ENCODE results near the gene ACOT8. TPM values are rescaled to one million over a fixed set of nuclear protein-coding genes. Genes with fewer than 3 reads are reported as not detected.
"Not testable (repeated sequence)": the region's sequence is repeated elsewhere in the genome, so short reads cannot be mapped to it uniquely, and the experiment has no call there.

The ACOT8 gene
- total RNA-seq (10 to 100 TPM; 21.1 to 31.5 (median 30.2) TPM), polyA plus RNA-seq (47.9 TPM)
- long read RNA-seq, donor 1, transcript ACOT8-201 (6 exons, 1,168 nt): major isoform, 35 of 53 reads
- long read RNA-seq, donor 1, partial matches to known transcripts: 2 of 53 reads
- long read RNA-seq, donor 1, other reads (novel, unspliced or antisense): 12 of 53 reads
- long read RNA-seq, donor 2, transcript ACOT8-201 (6 exons, 1,168 nt): major isoform, 36 of 44 reads
- long read RNA-seq, donor 2, partial matches to known transcripts: 3 of 44 reads
- long read RNA-seq, donor 2, other reads (novel, unspliced or antisense): 4 of 44 reads
- long read RNA-seq, donor 3, transcript ACOT8-201 (6 exons, 1,168 nt): major isoform, 43 of 66 reads
- long read RNA-seq, donor 3, transcript ACOT8-207 (4 exons, 1,268 nt): minor isoform, 6 of 66 reads
- long read RNA-seq, donor 3, partial matches to known transcripts: 4 of 66 reads
- long read RNA-seq, donor 3, other reads (novel, unspliced or antisense): 10 of 66 reads
- long read RNA-seq, donor 4, transcript ACOT8-201 (6 exons, 1,168 nt): major isoform, 23 of 35 reads
- long read RNA-seq, donor 4, partial matches to known transcripts: 5 of 35 reads
- long read RNA-seq, donor 4, other reads (novel, unspliced or antisense): 4 of 35 reads

GRCh38 chr20:45857114-45857881 lies at the start of gene ACOT8, which contains the start of gene ZSWIM3:
TSS of gene ACOT8 (minus strand) at chr20:45857392. CDS start at chr20:45857315, 77 bp downstream.
TSS of gene ZSWIM3 (plus strand) at chr20:45857614. CDS start at chr20:45857826, 212 bp downstream.
- Histone ChIP-seq H3K27ac (ENCODE audit: low read length) (peak within 1 kb of the TSS; percentile 93), H3K27me3 (ENCODE audit: control insufficient read depth, insufficient read depth) (no peaks in the 10 kb centered on the region), H3K9me3 (ENCODE audit: control insufficient read depth, low read length) (no peaks in the 10 kb centered on the region), H3K4me1 (ENCODE audit: control insufficient read depth, insufficient read depth, low read length) (peaks cover 11% of the 10 kb centered on the region), H3K4me3 (ENCODE audit: low read length) (peak within 1 kb of the TSS; percentile 90)
- DNase-seq: peak; percentile 92 to 96 (median 96)
- peak; percentile 99 for ATAC-seq
- intact Hi-C loops (cut with DNase I): no loop called here
- under 1% methylated on average over 36 of the region's 36 CpGs for WGBS

GRCh38 chr20:45905505-45906079 lies 48.4 kb upstream of the ACOT8 start:
- intact Hi-C loops (cut with DNase I): no loop called here
- ATAC-seq: no peak
- Histone ChIP-seq H3K4me3 (ENCODE audit: low read length) (no peak overlapping the region), H3K9me3 (ENCODE audit: control insufficient read depth, low read length) (no peaks in the 10 kb centered on the region), H3K4me1 (ENCODE audit: control insufficient read depth, insufficient read depth, low read length) (no peaks in the 10 kb centered on the region), H3K27ac (ENCODE audit: low read length) (no peak overlapping the region), H3K27me3 (ENCODE audit: control insufficient read depth, insufficient read depth) (no peaks in the 10 kb centered on the region)
- peak in 1 of 3 donors; percentile 4 for DNase-seq
- WGBS: 87% methylated on average over 8 of the region's 8 CpGs

GRCh38 chr20:45904583-45905504 lies 47.7 kb upstream of the ACOT8 start:
- WGBS: 83% methylated on average over 16 of the region's 16 CpGs
- ATAC-seq: no peak
- DNase-seq: peak in 1 of 3 donors; percentile 22
- no peaks in the 10 kb centered on the region for H3K9me3 ChIP-seq (ENCODE audit: control insufficient read depth, low read length)
- no peaks in the 10 kb centered on the region for H3K27me3 ChIP-seq (ENCODE audit: control insufficient read depth, insufficient read depth)
- H3K27ac ChIP-seq (ENCODE audit: low read length): no peak overlapping the region
- intact Hi-C loops (cut with DNase I): no loop called here
- H3K4me1 ChIP-seq (ENCODE audit: control insufficient read depth, insufficient read depth, low read length): no peaks in the 10 kb centered on the region
- no peak overlapping the region for H3K4me3 ChIP-seq (ENCODE audit: low read length)

GRCh38 chr20:45902199-45902701 lies 45.1 kb upstream of the ACOT8 start:
- WGBS: 92% methylated on average over 14 of the region's 14 CpGs
- ATAC-seq: no peak
- no peaks in the 10 kb centered on the region for H3K4me1 ChIP-seq (ENCODE audit: control insufficient read depth, insufficient read depth, low read length)
- no peak overlapping the region for H3K4me3 ChIP-seq (ENCODE audit: low read length)
- intact Hi-C loops (cut with DNase I): no loop called here
- no peak overlapping the region for H3K27ac ChIP-seq (ENCODE audit: low read length)
- H3K9me3 ChIP-seq (ENCODE audit: control insufficient read depth, low read length): no peaks in the 10 kb centered on the region
- peak in 1 of 3 donors; percentile 35 for DNase-seq
- H3K27me3 ChIP-seq (ENCODE audit: control insufficient read depth, insufficient read depth): no peaks in the 10 kb centered on the region

GRCh38 chr20:45901332-45901731 lies 44.1 kb upstream of the ACOT8 start:
- H3K27me3 ChIP-seq (ENCODE audit: control insufficient read depth, insufficient read depth); H3K4me1 ChIP-seq (ENCODE audit: control insufficient read depth, insufficient read depth, low read length); H3K27ac ChIP-seq (ENCODE audit: low read length); intact Hi-C loops (cut with DNase I); H3K4me3 ChIP-seq (ENCODE audit: low read length); H3K9me3 ChIP-seq (ENCODE audit: control insufficient read depth, low read length); ATAC-seq; DNase-seq: not testable (repeated sequence)
- WGBS: 97% methylated on average over 6 of the region's 6 CpGs

GRCh38 chr20:45899046-45899835 lies 42.0 kb upstream of the ACOT8 start:
- WGBS: 88% methylated on average over 13 of the region's 13 CpGs
- DNase-seq (peak in 1 of 3 donors; percentile 57), ATAC-seq (no peak)
- H3K4me1 ChIP-seq (ENCODE audit: control insufficient read depth, insufficient read depth, low read length): no peaks in the 10 kb centered on the region
- intact Hi-C loops (cut with DNase I): loop anchor here in 2 of 4 donors (10.0 kb wide), 2 partner anchors 56 to 66 kb away; no protein-coding TSS in a partner anchor
- H3K27me3 ChIP-seq (ENCODE audit: control insufficient read depth, insufficient read depth): no peaks in the 10 kb centered on the region
- H3K9me3 ChIP-seq (ENCODE audit: control insufficient read depth, low read length): no peaks in the 10 kb centered on the region
- H3K27ac ChIP-seq (ENCODE audit: low read length): no peak overlapping the region
- no peak overlapping the region for H3K4me3 ChIP-seq (ENCODE audit: low read length)

- no peak overlapping the region for H3K27ac ChIP-seq (ENCODE audit: low read length)
- ATAC-seq (no peak), DNase-seq (peak in 1 of 3 donors; percentile 36)
- no peak overlapping the region for H3K4me3 ChIP-seq (ENCODE audit: low read length)
- WGBS: 88% methylated on average over 12 of the region's 12 CpGs
- no peaks in the 10 kb centered on the region for H3K9me3 ChIP-seq (ENCODE audit: control insufficient read depth, low read length)
- intact Hi-C loops (cut with DNase I): loop anchor here in 2 of 4 donors (10.0 kb wide), 2 partner anchors 57 to 67 kb away; no protein-coding TSS in a partner anchor
- H3K27me3 ChIP-seq (ENCODE audit: control insufficient read depth, insufficient read depth): no peaks in the 10 kb centered on the region
- H3K4me1 ChIP-seq (ENCODE audit: control insufficient read depth, insufficient read depth, low read length): no peaks in the 10 kb centered on the region
These were observed 41.1 kb upstream of the ACOT8 start for GRCh38 chr20:45898285-45898684.

GRCh38 chr20:45897692-45898091 lies 40.5 kb upstream of the ACOT8 start:
- intact Hi-C loops (cut with DNase I): loop anchor here in 2 of 4 donors (10.0 kb wide), 2 partner anchors 57 to 67 kb away; no protein-coding TSS in a partner anchor
- no peaks in the 10 kb centered on the region for H3K4me1 ChIP-seq (ENCODE audit: control insufficient read depth, insufficient read depth, low read length)
- 91% methylated on average over 7 of the region's 7 CpGs for WGBS
- no peak overlapping the region for H3K27ac ChIP-seq (ENCODE audit: low read length)
- ATAC-seq (no peak), DNase-seq (peak in 1 of 3 donors; percentile 17)
- H3K4me3 ChIP-seq (ENCODE audit: low read length): no peak overlapping the region
- no peaks in the 10 kb centered on the region for H3K9me3 ChIP-seq (ENCODE audit: control insufficient read depth, low read length)
- no peaks in the 10 kb centered on the region for H3K27me3 ChIP-seq (ENCODE audit: control insufficient read depth, insufficient read depth)

- WGBS: 76% methylated on average over 2 of the region's 2 CpGs
- H3K4me3 ChIP-seq (ENCODE audit: low read length): no peak overlapping the region
- H3K4me1 ChIP-seq (ENCODE audit: control insufficient read depth, insufficient read depth, low read length): no peaks in the 10 kb centered on the region
- no peak overlapping the region for H3K27ac ChIP-seq (ENCODE audit: low read length)
- no peak for ATAC-seq
- intact Hi-C loops (cut with DNase I): loop anchor here in 2 of 4 donors (10.0 kb wide), 2 partner anchors 58 to 68 kb away; no protein-coding TSS in a partner anchor
- no peaks in the 10 kb centered on the region for H3K9me3 ChIP-seq (ENCODE audit: control insufficient read depth, low read length)
- no peaks in the 10 kb centered on the region for H3K27me3 ChIP-seq (ENCODE audit: control insufficient read depth, insufficient read depth)
- no peak for DNase-seq
These were observed 40.1 kb upstream of the ACOT8 start for GRCh38 chr20:45897289-45897688.

Measured in right cardiac atrium (tissue), 5 donors.